ENCODE data around the gene CDCP2.

The CDCP2 gene

DNA sequence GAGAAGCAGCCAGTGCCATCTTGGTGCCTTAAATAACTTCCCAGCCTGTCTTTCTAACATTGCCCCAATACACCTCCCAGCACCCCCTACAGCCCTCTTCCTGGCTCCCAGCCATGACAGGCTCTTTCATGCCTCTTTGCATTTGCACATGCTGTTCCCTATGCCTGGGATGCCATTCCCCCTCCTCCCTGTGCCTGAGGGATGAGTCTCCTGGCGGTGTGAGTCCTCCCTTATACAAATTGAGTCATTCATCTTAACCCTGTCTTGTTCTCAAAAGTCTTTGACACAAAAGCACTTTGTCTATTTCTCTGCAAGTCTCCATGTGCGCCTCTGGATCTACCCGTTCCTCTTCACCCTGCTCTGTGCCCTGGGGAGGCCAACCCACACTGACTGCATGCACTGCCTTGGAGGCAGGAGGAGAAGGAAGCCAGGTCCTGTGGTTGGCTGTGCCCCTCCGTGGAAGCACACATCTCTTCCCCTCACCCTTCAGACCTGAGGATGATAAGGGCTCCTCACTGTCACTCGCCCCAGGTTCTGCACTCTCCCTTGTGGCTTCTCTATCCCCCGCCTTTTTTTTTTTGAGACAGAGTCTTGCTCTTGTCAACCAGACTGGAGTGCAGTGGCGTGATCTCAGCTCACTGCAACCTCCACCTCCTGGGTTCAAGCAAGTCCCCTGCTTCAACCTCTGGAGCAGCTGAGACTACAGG lies 25.1 kb downstream of the CDCP2 start:
- TF ChIP-seq, protein P1, sequence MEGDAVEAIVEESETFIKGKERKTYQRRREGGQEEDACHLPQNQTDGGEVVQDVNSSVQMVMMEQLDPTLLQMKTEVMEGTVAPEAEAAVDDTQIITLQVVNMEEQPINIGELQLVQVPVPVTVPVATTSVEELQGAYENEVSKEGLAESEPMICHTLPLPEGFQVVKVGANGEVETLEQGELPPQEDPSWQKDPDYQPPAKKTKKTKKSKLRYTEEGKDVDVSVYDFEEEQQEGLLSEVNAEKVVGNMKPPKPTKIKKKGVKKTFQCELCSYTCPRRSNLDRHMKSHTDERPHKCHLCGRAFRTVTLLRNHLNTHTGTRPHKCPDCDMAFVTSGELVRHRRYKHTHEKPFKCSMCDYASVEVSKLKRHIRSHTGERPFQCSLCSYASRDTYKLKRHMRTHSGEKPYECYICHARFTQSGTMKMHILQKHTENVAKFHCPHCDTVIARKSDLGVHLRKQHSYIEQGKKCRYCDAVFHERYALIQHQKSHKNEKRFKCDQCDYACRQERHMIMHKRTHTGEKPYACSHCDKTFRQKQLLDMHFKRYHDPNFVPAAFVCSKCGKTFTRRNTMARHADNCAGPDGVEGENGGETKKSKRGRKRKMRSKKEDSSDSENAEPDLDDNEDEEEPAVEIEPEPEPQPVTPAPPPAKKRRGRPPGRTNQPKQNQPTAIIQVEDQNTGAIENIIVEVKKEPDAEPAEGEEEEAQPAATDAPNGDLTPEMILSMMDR (IDR thresholded peaks at IDR 0.05; ENCODE audit: poor library complexity, severe bottlenecking): no peak
- ATAC-seq (ENCODE audit: low read depth): no peak

DNA sequence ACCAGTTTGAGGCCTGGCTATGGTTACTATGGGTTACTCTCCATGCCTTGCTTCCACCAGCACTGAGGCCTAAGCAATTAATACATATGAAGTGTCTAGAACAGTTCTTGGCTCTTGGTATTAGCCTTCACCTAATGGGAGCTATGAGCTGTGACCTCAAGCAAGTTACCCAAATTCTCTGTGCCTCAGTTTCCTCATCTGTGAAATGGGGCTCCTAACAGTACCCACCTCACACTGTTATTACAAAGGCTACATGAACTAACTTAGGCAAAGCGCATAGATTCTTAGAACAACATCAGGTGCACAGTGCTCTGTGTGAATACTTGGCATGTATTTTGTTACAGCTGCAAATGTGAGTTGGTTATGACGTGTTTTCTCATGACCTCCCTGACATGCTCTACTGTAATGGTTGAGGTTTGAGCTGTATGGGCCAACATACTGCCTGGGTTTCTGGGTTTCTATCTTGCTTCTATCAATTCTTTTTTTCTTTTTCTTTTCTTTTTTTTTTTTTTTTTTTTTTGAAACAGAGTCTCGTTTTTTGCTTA lies 26.5 kb downstream of the CDCP2 start:
- Histone ChIP-seq H3K27ac (ENCODE audit: poor library complexity, severe bottlenecking) (no peak overlapping the region), H3K27me3 (ENCODE audit: insufficient read depth, poor library complexity, severe bottlenecking) (no peaks in the 10 kb centered on the region), H3K36me3 (ENCODE audit: low read depth) (no peaks in the 10 kb centered on the region), H3K4me1 (ENCODE audit: insufficient read depth, poor library complexity, severe bottlenecking) (no peaks in the 10 kb centered on the region), H3K9me3 (ENCODE audit: severe bottlenecking) (no peaks in the 10 kb centered on the region), H3K4me3 (ENCODE audit: severe bottlenecking) (no peak overlapping the region)
- no peak for ATAC-seq (ENCODE audit: low read depth)
- TF ChIP-seq, protein P1 (IDR thresholded peaks at IDR 0.05; ENCODE audit: poor library complexity, severe bottlenecking): no peak
- no peak for DNase-seq (ENCODE audit: low spot score)

More for the DNA sequence above, 25.1 kb downstream of the CDCP2 start:
- H3K27ac ChIP-seq (ENCODE audit: poor library complexity, severe bottlenecking): no peak overlapping the region
- H3K36me3 ChIP-seq (ENCODE audit: low read depth): no peaks in the 10 kb centered on the region
- H3K4me1 ChIP-seq (ENCODE audit: insufficient read depth, poor library complexity, severe bottlenecking): no peaks in the 10 kb centered on the region
- no peaks in the 10 kb centered on the region for H3K9me3 ChIP-seq (ENCODE audit: severe bottlenecking)
- no peak for DNase-seq (ENCODE audit: low spot score)
- no peaks in the 10 kb centered on the region for H3K27me3 ChIP-seq (ENCODE audit: insufficient read depth, poor library complexity, severe bottlenecking)
- no peak overlapping the region for H3K4me3 ChIP-seq (ENCODE audit: severe bottlenecking)

DNA sequence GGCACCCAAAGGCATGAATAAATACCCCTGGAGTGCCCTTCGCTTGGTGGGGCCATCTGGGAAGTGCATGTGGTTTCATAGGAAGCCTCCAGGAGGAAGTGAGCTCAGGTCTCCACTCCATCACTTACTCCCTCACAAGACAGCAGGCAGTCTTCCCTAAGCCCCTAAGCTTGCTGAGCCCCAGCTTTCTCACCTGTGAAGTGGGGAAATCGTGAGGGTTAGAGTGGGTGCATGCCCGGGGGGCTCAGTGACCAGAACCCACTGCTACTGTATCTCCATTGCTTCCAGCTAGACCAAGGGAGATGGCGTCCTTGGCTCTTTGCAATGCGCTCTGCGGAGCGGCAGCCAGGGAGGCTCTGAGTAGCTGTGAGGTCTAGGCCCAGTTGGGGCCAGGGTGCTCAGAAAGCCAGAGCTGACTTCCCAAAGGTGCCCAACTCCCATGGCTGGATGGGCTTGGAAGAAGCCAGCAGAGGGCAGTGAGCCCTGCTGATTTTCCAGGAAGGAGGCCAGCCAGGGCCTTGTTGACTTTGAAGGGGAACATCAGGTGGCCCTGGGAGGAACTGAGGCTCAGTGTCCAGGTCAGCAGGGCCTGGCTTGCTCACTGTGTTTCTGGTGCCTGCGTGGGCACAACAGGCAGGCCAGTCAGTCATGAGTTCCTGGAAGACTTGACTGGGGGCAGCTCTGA lies 27.3 kb downstream of the CDCP2 start:
- Histone ChIP-seq H3K4me1 (ENCODE audit: insufficient read depth, poor library complexity, severe bottlenecking) (no peaks in the 10 kb centered on the region), H3K27ac (ENCODE audit: poor library complexity, severe bottlenecking) (no peak overlapping the region), H3K4me3 (ENCODE audit: severe bottlenecking) (no peak overlapping the region), H3K36me3 (ENCODE audit: low read depth) (no peaks in the 10 kb centered on the region), H3K27me3 (ENCODE audit: insufficient read depth, poor library complexity, severe bottlenecking) (no peaks in the 10 kb centered on the region), H3K9me3 (ENCODE audit: severe bottlenecking) (no peaks in the 10 kb centered on the region)
- ATAC-seq (ENCODE audit: low read depth) (peak; percentile 7; the same call in 1 of the 3 replicates), DNase-seq (ENCODE audit: low spot score) (no peak)
- TF ChIP-seq, protein P1 (IDR thresholded peaks at IDR 0.05; ENCODE audit: poor library complexity, severe bottlenecking): peak; percentile 35

DNA sequence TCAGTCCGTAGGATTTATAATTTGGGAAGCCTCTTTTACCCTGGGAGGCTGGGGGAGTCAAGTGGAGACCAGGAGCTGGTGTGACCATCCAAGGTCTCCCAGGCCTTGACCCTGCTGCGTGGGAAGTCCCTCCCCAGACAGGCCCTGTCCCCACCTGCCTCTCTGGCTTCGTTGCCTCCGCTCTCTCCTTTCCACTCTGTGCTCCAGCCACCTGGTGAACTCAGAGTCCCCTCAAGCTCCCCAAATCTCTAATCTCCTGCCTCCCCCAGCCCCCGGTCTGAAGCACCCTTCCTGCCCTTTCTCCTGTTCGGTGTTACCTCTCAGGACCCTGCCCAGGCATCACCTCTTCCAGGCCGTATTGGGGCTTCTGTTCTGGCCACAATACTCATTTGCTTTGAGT lies 27.9 kb downstream of the CDCP2 start:
- Histone ChIP-seq H3K4me1 (ENCODE audit: insufficient read depth, poor library complexity, severe bottlenecking) (no peaks in the 10 kb centered on the region), H3K9me3 (ENCODE audit: severe bottlenecking) (no peaks in the 10 kb centered on the region), H3K27me3 (ENCODE audit: insufficient read depth, poor library complexity, severe bottlenecking) (no peaks in the 10 kb centered on the region), H3K4me3 (ENCODE audit: severe bottlenecking) (no peak overlapping the region), H3K36me3 (ENCODE audit: low read depth) (no peaks in the 10 kb centered on the region), H3K27ac (ENCODE audit: poor library complexity, severe bottlenecking) (no peak overlapping the region)
- ATAC-seq (ENCODE audit: low read depth) (no peak), DNase-seq (ENCODE audit: low spot score) (no peak)
- TF ChIP-seq, protein P1 (IDR thresholded peaks at IDR 0.05; ENCODE audit: poor library complexity, severe bottlenecking): no peak

Data from RWPE2 (cell line).